ENCODE data around the gene PLD3. TPM values are rescaled to one million over a fixed set of nuclear protein-coding genes. Genes with fewer than 3 reads are reported as not detected.

The PLD3 gene
- total RNA-seq, 2 donors from 2014 or later: 386 to 531 TPM

- ATAC-seq (ENCODE audit: insufficient number of reproducible peaks, low FRiP score, low read depth) (no peak), DNase-seq (ENCODE audit: low spot score) (no peak)
- TF ChIP-seq CTCF (IDR thresholded peaks at IDR 0.05): no peak
- Histone ChIP-seq H3K9me3 (no peaks in the 10 kb centered on the region), H3K36me3 (no peaks in the 10 kb centered on the region), H3K4me1 (ENCODE audit: control insufficient read depth in 1 of 2, low read depth in 2 of 2) (no peaks in the 10 kb centered on the region), H3K27me3 (replicated peaks; ENCODE audit: insufficient read depth) (no peaks in the 10 kb centered on the region), H3K4me3 (no peak overlapping the region), H3K27ac (no peak overlapping the region)
Measured at GRCh38 chr19:40387155-40387554, 38.7 kb downstream of the PLD3 start.

- no peaks in the 10 kb centered on the region for H3K27me3 ChIP-seq (replicated peaks; ENCODE audit: insufficient read depth)
- H3K4me1 ChIP-seq (ENCODE audit: control insufficient read depth in 1 of 2, low read depth in 2 of 2): no peaks in the 10 kb centered on the region
- TF ChIP-seq CTCF (IDR thresholded peaks at IDR 0.05): no peak
- H3K9me3 ChIP-seq: no peaks in the 10 kb centered on the region
- ATAC-seq (ENCODE audit: insufficient number of reproducible peaks, low FRiP score, low read depth): no peak
- no peak for DNase-seq (ENCODE audit: low spot score)
- H3K36me3 ChIP-seq: no peaks in the 10 kb centered on the region
- H3K4me3 ChIP-seq: no peak overlapping the region
- no peak overlapping the region for H3K27ac ChIP-seq
Measured at GRCh38 chr19:40388481-40388880, 40.0 kb downstream of the PLD3 start.

- no peak overlapping the region for H3K4me3 ChIP-seq
- no peak for DNase-seq (ENCODE audit: low spot score)
- no peak for TF ChIP-seq CTCF (IDR thresholded peaks at IDR 0.05)
- no peaks in the 10 kb centered on the region for H3K9me3 ChIP-seq
- no peaks in the 10 kb centered on the region for H3K4me1 ChIP-seq (ENCODE audit: control insufficient read depth in 1 of 2, low read depth in 2 of 2)
- no peak overlapping the region for H3K27ac ChIP-seq
- H3K27me3 ChIP-seq (replicated peaks; ENCODE audit: insufficient read depth): no peaks in the 10 kb centered on the region
- no peak for ATAC-seq (ENCODE audit: insufficient number of reproducible peaks, low FRiP score, low read depth)
- no peaks in the 10 kb centered on the region for H3K36me3 ChIP-seq
Measured at GRCh38 chr19:40389404-40390083, 41.0 kb downstream of the PLD3 start.

GRCh38 chr19:40390084-40390742 is 41.7 kb downstream of the PLD3 start, which contains the start of gene HIPK4:
Gene HIPK4 (minus strand): TSS chr19:40390181. CDS start chr19:40389902, 279 bp downstream.
- Histone ChIP-seq H3K27me3 (replicated peaks; ENCODE audit: insufficient read depth) (no peaks in the 10 kb centered on the region), H3K27ac (no peak within 1 kb of the TSS), H3K36me3 (no peaks in the 10 kb centered on the region), H3K4me3 (no peak within 1 kb of the TSS), H3K9me3 (no peaks in the 10 kb centered on the region), H3K4me1 (ENCODE audit: control insufficient read depth in 1 of 2, low read depth in 2 of 2) (no peaks in the 10 kb centered on the region)
- no peak for TF ChIP-seq CTCF (IDR thresholded peaks at IDR 0.05)
- no peak for DNase-seq (ENCODE audit: low spot score)
- ATAC-seq (ENCODE audit: insufficient number of reproducible peaks, low FRiP score, low read depth): no peak

GRCh38 chr19:40392123-40392522 is 43.6 kb downstream of the PLD3 start:
- Histone ChIP-seq H3K36me3 (no peaks in the 10 kb centered on the region), H3K9me3 (no peaks in the 10 kb centered on the region), H3K4me1 (ENCODE audit: control insufficient read depth in 1 of 2, low read depth in 2 of 2) (no peaks in the 10 kb centered on the region), H3K27ac (no peak overlapping the region), H3K27me3 (replicated peaks; ENCODE audit: insufficient read depth) (no peaks in the 10 kb centered on the region), H3K4me3 (no peak overlapping the region)
- ATAC-seq (ENCODE audit: insufficient number of reproducible peaks, low FRiP score, low read depth) (no peak), DNase-seq (ENCODE audit: low spot score) (no peak)
- no peak for TF ChIP-seq CTCF (IDR thresholded peaks at IDR 0.05)

Measured in thoracic aorta (tissue), 2 donors.